Fibroblast of skin of back (primary cell): ENCODE results near the gene POP4.

ENCODE experiments used
- DNase-seq: peaks from one replicate; pipeline ENCODE4 v3.0.0-alpha.2; 2013

Gene POP4

GRCh38 chr19:29576761-29577648 is 29.1 kb upstream of the POP4 start:
- no peak for DNase-seq

GRCh38 chr19:29577649-29577963 is 28.5 kb upstream of the POP4 start:
- DNase-seq: no peak

- no peak for DNase-seq
Observed at GRCh38 chr19:29578349-29578748, 27.7 kb upstream of the POP4 start.

- DNase-seq: no peak
Observed at GRCh38 chr19:29579308-29579910, 26.7 kb upstream of the POP4 start.

GRCh38 chr19:29581398-29581797 is 24.7 kb upstream of the POP4 start:
- DNase-seq: no peak

- DNase-seq: peak; percentile 41
Observed at GRCh38 chr19:29583196-29583999, 22.7 kb upstream of the POP4 start.

- DNase-seq: no peak
Observed at GRCh38 chr19:29586401-29586800, 19.7 kb upstream of the POP4 start.

GRCh38 chr19:29587059-29587458 is 19.0 kb upstream of the POP4 start:
- no peak for DNase-seq

- peak; percentile 39 for DNase-seq
Observed at GRCh38 chr19:29587518-29587986, 18.5 kb upstream of the POP4 start.

- DNase-seq: no peak
Observed at GRCh38 chr19:29588095-29588494, 18.0 kb upstream of the POP4 start.

- no peak for DNase-seq
Observed at GRCh38 chr19:29590278-29590677, 15.8 kb upstream of the POP4 start.

GRCh38 chr19:29591670-29592069 is 14.4 kb upstream of the POP4 start:
- DNase-seq: no peak

GRCh38 chr19:29593869-29594268 is 12.2 kb upstream of the POP4 start:
- no peak for DNase-seq

- DNase-seq: no peak
Observed at GRCh38 chr19:29596080-29596727, 9.9 kb upstream of the POP4 start.

GRCh38 chr19:29596885-29597525 is 9.1 kb upstream of the POP4 start:
- peak; percentile 3 for DNase-seq

- DNase-seq: no peak
Observed at GRCh38 chr19:29598036-29598435, 8.0 kb upstream of the POP4 start.

GRCh38 chr19:29598496-29598895 is 7.6 kb upstream of the POP4 start:
- no peak for DNase-seq

GRCh38 chr19:29603308-29603707 is 2.8 kb upstream of the POP4 start:
- no peak for DNase-seq

GRCh38 chr19:29606420-29606747 is 301 bp downstream of the POP4 start:
- no peak for DNase-seq

GRCh38 chr19:29609636-29610035 is 3.6 kb downstream of the POP4 start:
- no peak for DNase-seq

- DNase-seq: no peak
Observed at GRCh38 chr19:29610213-29610573, 4.1 kb downstream of the POP4 start.

GRCh38 chr19:29610574-29611271 is 4.6 kb downstream of the POP4 start:
- DNase-seq: peak; percentile 75
